GM12874 (cell line): Measurements from ENCODE around the gene CORIN.

ENCODE experiments used
- CTCF ChIP-seq: IDR thresholded peaks from 2 replicates; pipeline ENCODE4 v1.5.1; 2011; ENCODE audit warnings: low read depth, mild to moderate bottlenecking, control low read depth, low read length, moderate library complexity; ENCODE audit not compliant: insufficient read depth

CORIN gene

GRCh38 chr4:47561331-47561730 is 276.5 kb downstream of the CORIN start:
- TF ChIP-seq CTCF, result no peak

GRCh38 chr4:47560682-47561081 is 277.2 kb downstream of the CORIN start:
- no peak for TF ChIP-seq CTCF

- no peak for TF ChIP-seq CTCF
Observed at GRCh38 chr4:47557255-47557654, 280.6 kb downstream of the CORIN start.

GRCh38 chr4:47553329-47554125 is 284.3 kb downstream of the CORIN start:
- no peak for TF ChIP-seq CTCF

GRCh38 chr4:47551682-47552081 is 286.2 kb downstream of the CORIN start:
- no peak for TF ChIP-seq CTCF

GRCh38 chr4:47550899-47551548 is 286.8 kb downstream of the CORIN start:
- no peak for TF ChIP-seq CTCF
